Measurements from ENCODE around the gene NXPE3.

Gene NXPE3

DNA sequence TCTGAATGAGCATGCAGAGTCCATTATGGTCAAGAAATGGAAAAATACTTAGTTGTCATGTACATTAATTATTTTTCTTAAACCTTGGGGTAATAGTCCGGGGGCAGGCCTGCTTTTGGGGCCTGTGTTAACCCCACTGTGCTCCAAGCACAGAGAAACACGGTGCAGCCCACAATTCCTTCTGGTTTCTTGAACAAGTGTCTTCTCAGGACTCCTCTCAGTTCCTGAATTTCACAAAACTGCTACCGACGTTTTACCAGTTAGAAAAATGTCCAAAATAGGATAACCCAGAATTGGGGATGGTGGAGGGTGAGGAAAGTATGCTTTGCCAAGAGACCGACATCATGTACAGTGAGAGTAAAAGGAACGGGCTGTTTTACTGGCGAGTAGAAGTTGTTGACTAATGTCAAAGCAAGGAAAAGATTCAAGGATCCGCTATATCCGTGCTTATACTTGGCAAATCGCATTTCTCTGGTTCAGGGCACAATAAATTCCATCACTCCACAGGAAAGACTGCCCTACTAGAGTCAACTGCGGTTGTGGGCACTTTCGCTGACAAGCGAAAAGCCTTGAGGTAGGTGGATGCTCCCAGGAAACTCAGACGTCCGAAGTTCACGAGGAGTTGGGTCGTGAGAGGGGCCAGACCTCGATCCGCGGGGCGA is 495 bp upstream of the NXPE3 start:
- no peaks in the 10 kb centered on the region for H3F3A ChIP-seq (ENCODE audit: insufficient read depth, low read length)
- H3K36me3 ChIP-seq (ENCODE audit: insufficient read depth, low read length), result peaks cover 4% of the 10 kb centered on the region
- H3K79me2 ChIP-seq (ENCODE audit: insufficient read depth, low read length), result peaks cover 23% of the 10 kb centered on the region
- peak overlapping the region; percentile 81 for H3K4me2 ChIP-seq (ENCODE audit: low read length)
- no peak for TF ChIP-seq CTCF (IDR thresholded peaks at IDR 0.05; ENCODE audit: low read length)
- no peak for TF ChIP-seq EZH2 (IDR thresholded peaks at IDR 0.05; ENCODE audit: borderline replicate concordance, low read length)
- H2AFZ ChIP-seq (ENCODE audit: low read length), result peak overlapping the region; percentile 61; the same call in 1 of the 2 replicates
- H3K4me3 ChIP-seq (ENCODE audit: low read depth, low read length, poor library complexity, severe bottlenecking), result peak overlapping the region; percentile 78
- H3K4me1 ChIP-seq (ENCODE audit: insufficient read depth, low read length, severe bottlenecking), result peaks cover 44% of the 10 kb centered on the region
- H3K27ac ChIP-seq (ENCODE audit: low read depth, low read length, poor library complexity, severe bottlenecking), result peak overlapping the region; percentile 54
- no peaks in the 10 kb centered on the region for H3K27me3 ChIP-seq (ENCODE audit: insufficient read depth, low read length)
- H3K9me3 ChIP-seq (ENCODE audit: low read length), result no peaks in the 10 kb centered on the region
- no peaks in the 10 kb centered on the region for H3K9me2 ChIP-seq (ENCODE audit: low read depth, low read length)
- H3K9ac ChIP-seq (ENCODE audit: low read length), result peak overlapping the region; percentile 71
- H4K20me1 ChIP-seq (ENCODE audit: insufficient read depth, low read length), result no peaks in the 10 kb centered on the region

GRCh38 chr3:101779822-101780381 is 891 bp downstream of the NXPE3 start:
- H3K9me2 ChIP-seq (ENCODE audit: low read depth, low read length), result no peaks in the 10 kb centered on the region
- peaks cover 18% of the 10 kb centered on the region for H3K36me3 ChIP-seq (ENCODE audit: insufficient read depth, low read length)
- no peak; the same call in 1 of the 2 replicates for TF ChIP-seq CTCF (IDR thresholded peaks at IDR 0.05; ENCODE audit: low read length)
- no peak for TF ChIP-seq EZH2 (IDR thresholded peaks at IDR 0.05; ENCODE audit: borderline replicate concordance, low read length)
- H2AFZ ChIP-seq (ENCODE audit: low read length), result no peak overlapping the region
- H4K20me1 ChIP-seq (ENCODE audit: insufficient read depth, low read length), result no peaks in the 10 kb centered on the region
- peak overlapping the region; percentile 78 for H3K4me3 ChIP-seq (ENCODE audit: low read depth, low read length, poor library complexity, severe bottlenecking)
- peak overlapping the region; percentile 71 for H3K9ac ChIP-seq (ENCODE audit: low read length)
- peak overlapping the region; percentile 81 for H3K4me2 ChIP-seq (ENCODE audit: low read length)
- H3K4me1 ChIP-seq (ENCODE audit: insufficient read depth, low read length, severe bottlenecking), result peaks cover 44% of the 10 kb centered on the region
- no peaks in the 10 kb centered on the region for H3F3A ChIP-seq (ENCODE audit: insufficient read depth, low read length)
- peaks cover 23% of the 10 kb centered on the region for H3K79me2 ChIP-seq (ENCODE audit: insufficient read depth, low read length)
- no peaks in the 10 kb centered on the region for H3K9me3 ChIP-seq (ENCODE audit: low read length)
- peak overlapping the region; percentile 5 for H3K27ac ChIP-seq (ENCODE audit: low read depth, low read length, poor library complexity, severe bottlenecking)
- H3K27me3 ChIP-seq (ENCODE audit: insufficient read depth, low read length), result no peaks in the 10 kb centered on the region

- peak overlapping the region; percentile 78 for H3K4me3 ChIP-seq (ENCODE audit: low read depth, low read length, poor library complexity, severe bottlenecking)
- H4K20me1 ChIP-seq (ENCODE audit: insufficient read depth, low read length), result no peaks in the 10 kb centered on the region
- H3F3A ChIP-seq (ENCODE audit: insufficient read depth, low read length), result no peaks in the 10 kb centered on the region
- no peak overlapping the region for H3K27ac ChIP-seq (ENCODE audit: low read depth, low read length, poor library complexity, severe bottlenecking)
- peaks cover 26% of the 10 kb centered on the region for H3K36me3 ChIP-seq (ENCODE audit: insufficient read depth, low read length)
- no peak for TF ChIP-seq CTCF (IDR thresholded peaks at IDR 0.05; ENCODE audit: low read length)
- no peak overlapping the region for H2AFZ ChIP-seq (ENCODE audit: low read length)
- peaks cover 44% of the 10 kb centered on the region for H3K4me1 ChIP-seq (ENCODE audit: insufficient read depth, low read length, severe bottlenecking)
- no peaks in the 10 kb centered on the region for H3K9me3 ChIP-seq (ENCODE audit: low read length)
- H3K79me2 ChIP-seq (ENCODE audit: insufficient read depth, low read length), result peaks cover 23% of the 10 kb centered on the region
- peak overlapping the region; percentile 81 for H3K4me2 ChIP-seq (ENCODE audit: low read length)
- no peaks in the 10 kb centered on the region for H3K27me3 ChIP-seq (ENCODE audit: insufficient read depth, low read length)
- H3K9ac ChIP-seq (ENCODE audit: low read length), result peak overlapping the region; percentile 71
- no peaks in the 10 kb centered on the region for H3K9me2 ChIP-seq (ENCODE audit: low read depth, low read length)
Measured at GRCh38 chr3:101780661-101781060, 1.6 kb downstream of the NXPE3 start.

Measured in OCI-LY1 (cell line).